Measurements from ENCODE around the gene CFAP206.

- TF ChIP-seq TEAD4 (IDR thresholded peaks at IDR 0.05), result no peak
- no peak for TF ChIP-seq RAD21 (IDR thresholded peaks at IDR 0.05; ENCODE audit: low read depth)
- no peak for TF ChIP-seq EP300 (IDR thresholded peaks at IDR 0.05; ENCODE audit: borderline replicate concordance)
- no peak for TF ChIP-seq TCF12 (IDR thresholded peaks at IDR 0.05; ENCODE audit: low read depth)
- TF ChIP-seq NFIC (IDR thresholded peaks at IDR 0.05), result no peak
- TF ChIP-seq CEBPB (IDR thresholded peaks at IDR 0.05), result no peak
Observed at GRCh38 chr6:87384449-87384848, 23.3 kb upstream of the CFAP206 start.

Data from Ishikawa (cell line).